ENCODE measurements around the gene RBM23.
"Not testable (repeated sequence)": the region's sequence is repeated elsewhere in the genome, so short reads cannot be mapped to it uniquely, and the experiment has no call there.

Gene RBM23

DNA sequence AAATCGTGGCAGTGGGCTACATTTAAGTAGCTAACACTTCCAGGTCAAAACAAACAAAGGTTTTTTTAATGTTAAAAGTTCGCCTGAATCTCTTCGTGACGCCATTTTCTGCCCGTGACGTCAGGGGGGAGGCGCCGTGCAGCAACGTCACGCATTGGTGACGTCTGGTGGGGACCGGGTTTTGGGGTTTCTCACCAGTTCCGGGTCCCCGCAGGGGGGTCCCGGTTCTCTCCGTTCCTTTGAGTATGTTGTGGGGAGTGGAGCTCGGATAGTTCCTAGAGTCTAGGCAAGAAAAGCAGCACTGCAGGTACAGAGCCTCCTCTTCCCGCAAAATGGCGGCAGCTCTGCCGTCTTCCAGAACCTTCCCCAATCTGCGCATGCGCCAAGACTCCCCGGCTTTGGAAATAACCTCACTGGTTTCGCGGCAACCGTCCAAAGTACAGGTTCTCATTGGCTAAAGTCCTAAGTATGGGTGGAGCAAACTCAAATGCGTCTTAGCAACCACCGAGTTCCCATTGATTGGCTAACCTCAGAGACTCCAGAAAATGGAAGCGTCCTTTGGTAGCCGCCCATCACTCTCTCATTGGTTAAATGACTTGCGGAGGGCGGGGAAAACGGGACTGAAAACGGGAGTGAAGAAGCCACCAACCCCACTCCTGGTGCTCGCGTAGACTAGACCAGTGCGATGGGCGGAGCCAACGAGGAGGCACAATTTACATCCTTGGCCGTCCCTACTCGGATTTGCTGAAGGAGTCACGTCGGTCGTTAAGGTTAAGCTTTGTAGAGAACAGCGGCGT is at the start of gene RBM23:
Gene RBM23 (minus strand): TSS at position 346 of the 797 bp plus-strand sequence.
- peak; percentile 99 to 100 for DNase-seq

DNA sequence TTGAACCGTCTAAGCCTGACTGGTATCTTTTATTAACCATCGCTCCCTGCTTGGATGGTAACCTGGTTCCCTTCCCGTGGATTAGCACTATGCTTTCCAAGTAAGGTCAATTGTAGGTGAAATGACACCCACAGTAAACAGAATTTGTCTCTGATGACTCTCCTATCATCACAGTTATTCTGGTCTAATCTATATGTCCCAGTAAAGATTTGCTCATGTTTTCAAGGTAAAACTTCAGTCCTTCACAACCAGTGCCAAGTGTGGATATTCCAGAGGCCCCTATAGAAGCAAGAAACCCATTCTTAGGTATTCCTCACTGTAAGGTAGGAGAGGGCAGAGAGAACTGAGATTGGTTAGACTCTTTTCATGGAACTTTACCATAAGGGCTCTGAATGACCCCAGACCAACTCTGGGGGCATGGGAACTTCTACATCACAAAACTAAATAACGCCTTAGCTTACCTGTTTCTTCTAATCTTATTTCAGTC is 47.9 kb upstream of the RBM23 start:
- no peak for DNase-seq

DNA sequence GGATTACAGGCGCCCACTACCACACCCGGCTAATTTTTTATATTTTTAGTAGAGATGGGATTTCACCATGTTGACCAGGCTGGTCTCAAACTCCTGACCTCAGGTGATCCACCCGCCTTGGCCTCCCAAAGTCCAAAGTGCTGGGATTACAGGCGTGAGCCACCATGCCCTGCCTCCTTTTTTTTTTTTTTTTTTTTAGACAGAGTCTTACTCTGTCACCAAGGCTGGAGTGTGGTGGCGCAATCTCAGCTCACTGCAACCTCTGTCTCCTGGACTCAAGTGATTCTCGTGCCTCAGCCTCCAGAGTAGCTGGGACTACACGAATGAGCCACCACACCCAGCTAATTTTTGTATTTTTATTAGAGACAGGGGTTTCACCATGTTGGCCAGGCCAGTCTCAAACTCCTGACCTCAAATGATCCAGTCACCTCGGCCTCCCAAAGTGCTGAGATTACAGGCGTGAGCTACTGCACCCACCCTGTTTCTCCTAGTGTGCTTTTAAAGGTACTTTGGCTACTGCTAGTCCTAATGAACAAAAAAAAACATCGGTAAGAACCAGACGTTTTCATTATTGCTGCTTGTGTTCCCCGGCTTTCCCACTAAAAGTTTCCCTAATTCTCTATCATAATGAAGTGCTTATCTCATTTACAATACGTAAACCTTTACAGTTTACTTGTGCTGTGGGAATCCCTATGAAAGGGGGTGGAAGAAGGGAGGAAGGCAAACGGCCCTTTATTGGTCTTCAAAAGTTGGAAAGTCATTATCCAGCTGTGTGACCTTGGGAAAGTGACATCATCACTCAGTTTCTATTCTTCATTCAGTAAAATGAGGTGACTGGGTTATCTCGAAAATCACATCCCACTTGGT is 47.2 kb upstream of the RBM23 start:
- not testable (repeated sequence) for DNase-seq

DNA sequence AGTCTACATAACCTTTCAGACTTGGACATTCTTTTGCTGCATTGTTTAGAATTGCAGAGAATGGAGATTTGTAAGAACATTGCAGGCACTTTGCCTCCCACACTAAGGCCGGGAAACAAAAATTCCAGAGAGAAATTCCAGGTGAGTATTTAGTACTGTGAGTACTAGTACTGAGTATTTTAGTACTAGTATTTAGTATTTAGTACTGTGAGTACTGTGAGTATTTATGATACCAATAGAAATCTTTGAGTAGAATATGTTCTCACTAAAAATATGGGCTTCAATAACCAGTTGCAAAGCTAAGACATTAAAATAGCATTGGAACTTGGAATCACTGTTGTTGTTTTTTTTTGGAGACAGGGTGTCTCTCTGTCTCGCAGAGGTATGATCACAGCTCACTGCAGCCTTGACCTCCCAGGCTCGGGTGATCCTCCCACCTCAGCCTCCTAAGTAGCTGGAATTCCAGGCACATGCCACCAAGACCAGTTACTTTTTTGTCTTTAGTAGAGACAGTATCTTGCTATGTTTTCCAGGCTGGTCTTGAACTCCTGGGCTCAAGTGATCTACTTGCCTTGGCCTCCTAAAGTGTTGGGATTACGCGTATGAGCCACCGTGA is 43.2 kb upstream of the RBM23 start:
- DNase-seq, result no peak

DNA sequence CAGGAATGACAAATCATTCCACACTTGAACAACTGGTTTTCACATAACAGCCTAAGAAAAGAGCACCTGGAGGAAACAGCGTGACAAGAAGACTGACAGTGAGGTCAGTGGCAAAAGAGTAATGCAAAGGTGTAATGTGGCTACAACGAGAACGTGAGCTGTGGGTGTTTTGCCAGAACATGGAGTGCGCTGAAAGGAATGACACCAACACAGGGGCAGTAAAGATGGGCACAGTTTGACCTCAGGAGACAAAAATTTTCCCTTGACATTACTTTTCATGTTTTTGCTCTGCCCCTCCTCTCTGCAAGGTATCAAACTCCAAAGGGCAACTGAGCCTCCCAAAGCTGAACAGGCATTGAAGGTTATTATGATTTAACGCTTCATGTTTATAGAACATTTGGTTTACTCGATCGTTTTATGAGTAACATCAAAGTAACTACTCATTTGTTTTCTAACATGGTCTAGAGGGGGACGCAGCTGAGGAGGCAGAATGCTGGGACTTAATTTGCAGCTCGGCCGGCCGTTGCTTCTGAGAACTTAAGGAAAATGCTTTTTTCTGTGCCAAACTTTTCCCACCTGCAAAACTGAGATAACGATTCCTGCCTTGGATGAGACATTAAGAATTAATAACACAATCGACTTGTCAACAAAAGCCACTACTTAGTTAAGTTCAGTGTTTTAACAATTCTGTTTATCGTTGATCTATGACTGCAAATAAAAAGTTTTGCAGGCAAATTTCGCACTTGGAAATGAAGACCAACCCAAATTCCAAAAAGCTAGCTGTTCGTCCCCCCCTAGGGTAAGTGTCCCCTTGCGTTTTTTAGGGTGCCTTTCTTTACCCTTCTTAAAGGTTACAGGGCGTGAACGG is 37.0 kb upstream of the RBM23 start:
- no peak for DNase-seq

DNA sequence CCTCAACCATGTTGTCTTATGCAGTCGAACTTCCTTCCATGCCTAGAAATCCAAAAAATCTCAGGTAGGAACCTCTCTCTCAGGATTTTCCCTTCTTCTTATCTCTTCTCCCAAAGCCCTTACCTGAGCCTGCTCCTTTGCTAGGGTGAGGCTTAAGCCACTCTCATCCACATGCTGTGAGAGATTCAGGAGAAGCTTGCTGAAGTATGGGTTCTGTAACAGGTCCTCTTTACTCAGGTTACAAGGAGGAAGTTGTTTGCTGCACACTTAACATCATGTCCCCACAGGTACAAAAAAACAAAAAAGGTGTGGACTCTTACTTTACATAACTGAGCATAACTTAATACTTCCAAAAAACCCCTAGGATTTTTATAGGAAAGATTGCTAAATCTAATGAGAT is 33.5 kb upstream of the RBM23 start:
- DNase-seq, result no peak

DNA sequence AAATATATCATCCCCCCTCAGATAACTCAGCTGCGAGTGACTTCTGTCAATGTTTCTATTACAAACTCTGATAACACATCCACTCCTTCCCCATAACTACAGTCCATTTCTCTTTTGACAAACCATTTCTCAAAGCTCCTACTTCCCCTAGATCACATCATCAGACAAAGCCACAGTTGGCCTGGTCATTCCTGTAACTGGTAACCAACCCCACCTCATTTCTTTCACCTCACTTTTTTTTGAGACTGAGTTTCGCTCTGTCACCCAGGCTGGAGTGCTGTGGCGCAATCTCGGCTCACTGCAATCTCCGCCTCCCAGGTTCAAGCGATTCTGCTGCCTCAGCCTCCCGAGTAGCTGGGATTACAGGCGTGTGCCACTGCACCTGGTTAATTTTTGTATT is 32.8 kb upstream of the RBM23 start:
- not testable (repeated sequence) for DNase-seq

DNA sequence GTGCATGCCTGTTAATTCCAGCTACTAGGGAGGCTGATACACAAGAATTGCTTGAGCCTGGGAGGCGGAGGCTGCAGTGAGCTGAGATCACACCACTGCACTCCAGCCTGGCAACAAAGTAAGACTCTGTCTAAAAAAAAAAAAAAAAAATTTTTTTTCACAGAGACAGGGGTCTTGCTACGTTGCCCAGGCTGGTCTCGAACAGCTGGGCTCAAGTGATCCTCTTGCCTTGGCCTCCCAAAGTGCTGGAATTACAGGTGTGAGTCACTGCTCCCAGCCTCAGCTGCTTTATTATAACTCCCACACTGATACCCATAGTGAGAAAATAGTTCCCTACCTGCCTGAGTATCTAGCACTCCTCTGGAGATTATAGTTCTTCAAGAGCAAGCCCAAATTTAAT is 26.7 kb upstream of the RBM23 start:
- no peak for DNase-seq

DNA sequence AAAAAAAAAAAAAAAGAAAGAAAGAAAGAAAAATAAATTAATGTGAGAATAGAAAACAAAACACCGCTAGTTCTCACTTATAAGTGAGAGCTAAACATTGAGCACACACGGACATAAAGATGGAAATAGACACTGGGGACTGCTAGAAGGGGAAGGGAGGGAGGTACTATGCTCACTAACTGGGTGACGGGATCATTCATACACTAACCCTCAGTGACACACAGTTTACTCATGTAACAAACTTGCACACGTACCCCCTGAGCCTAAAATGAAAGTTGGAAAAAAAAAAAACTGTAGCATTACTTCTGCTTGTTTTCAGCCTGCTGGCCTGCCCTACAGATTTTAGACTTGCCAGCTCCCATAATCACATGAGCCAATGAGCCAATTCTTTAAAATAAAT is 20.7 kb upstream of the RBM23 start:
- DNase-seq, result no peak

DNA sequence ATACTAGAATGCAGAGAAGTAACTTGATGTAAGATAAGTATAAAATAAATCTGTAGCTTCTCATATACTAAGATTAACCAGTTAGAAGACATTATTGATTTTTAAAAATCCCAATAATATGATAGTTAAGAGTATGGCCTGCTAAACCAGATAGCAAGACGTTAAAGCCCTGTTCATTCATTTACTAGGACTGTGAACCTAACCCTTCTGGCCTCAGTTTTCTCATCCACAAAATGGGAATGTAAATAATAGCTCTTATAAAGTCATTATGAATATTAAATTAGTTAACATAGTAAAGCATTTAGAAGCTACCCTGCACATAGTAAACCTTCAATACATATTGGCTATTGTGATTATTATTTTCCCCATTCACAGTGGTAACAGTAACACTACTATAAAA is 16.2 kb upstream of the RBM23 start:
- DNase-seq, result no peak

DNA sequence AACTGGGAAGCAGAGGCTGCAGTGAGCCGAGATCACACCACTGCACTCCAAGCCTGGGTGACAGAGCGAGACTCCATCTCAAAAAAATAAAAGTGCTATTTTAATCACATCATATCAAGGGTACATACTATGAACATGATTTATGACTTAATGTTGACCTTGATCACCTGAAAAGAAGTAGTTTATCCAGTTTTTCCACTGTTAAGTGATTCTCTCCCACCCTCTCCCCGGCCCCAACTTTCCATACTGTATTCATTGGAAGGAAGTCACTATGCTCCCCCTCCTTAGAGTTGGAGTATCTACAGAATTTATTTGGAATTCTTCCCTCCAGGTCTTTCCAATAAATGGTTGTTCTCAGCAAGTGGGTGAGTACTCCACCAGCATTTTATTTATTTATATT is 13.2 kb upstream of the RBM23 start:
- no peak for DNase-seq

DNA sequence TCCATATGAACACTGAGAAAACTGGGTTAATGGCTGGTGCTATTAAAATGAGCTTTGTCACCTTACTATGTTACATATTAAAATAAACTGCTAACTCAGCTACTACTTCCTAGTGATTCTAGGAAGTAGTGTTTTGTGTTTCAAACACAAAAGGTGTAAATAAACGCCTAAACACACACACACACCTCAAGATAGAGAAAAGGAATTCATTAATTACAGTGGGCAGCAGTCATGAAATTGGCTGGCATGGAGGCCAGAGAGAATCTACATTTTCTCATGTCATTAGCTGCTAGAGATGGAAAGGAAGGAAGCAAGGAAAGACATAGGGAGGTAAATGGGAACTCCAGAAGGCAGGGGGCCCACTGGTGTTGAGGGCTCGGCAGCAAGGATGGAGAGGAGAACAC is 11.0 kb upstream of the RBM23 start:
- DNase-seq, result no peak

DNA sequence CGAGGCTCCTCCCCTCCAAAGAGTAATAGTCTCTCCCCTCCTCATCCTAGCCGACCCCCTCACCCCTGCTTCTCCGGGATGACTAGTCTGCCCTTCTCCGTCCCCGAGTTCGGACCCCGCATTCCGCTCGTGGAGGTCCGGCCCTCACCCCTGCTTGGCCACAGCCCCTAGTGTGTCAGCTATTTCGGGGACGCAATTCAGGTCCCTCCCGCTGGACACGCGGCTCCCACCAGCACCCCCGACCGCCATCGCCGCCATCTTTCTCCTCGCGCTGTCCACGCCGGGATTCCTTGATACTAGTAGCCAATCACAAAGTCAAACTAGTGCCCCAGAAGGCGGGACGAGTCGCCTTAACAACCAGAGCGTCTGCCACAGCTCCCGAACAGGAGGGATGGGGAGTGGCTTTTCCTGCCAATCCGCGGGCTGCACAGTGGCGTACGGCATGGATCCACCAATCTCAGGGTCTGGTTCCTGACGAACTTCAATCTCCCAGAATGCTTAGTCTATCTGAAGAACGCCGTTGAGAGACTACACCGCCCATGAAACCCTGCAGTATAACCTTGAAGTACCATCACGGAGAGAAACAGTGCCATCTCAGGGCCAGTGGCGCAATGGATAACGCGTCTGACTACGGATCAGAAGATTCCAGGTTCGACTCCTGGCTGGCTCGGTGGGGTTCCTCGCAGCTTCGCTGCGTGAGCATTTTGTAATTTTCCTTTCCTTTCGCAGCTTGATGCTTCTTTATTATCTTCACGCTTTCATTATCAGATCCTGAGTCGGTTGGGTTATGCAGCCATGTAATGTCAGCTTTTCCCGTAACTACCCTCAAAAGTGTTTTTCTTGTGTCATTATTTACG is 10.4 kb upstream of the RBM23 start, which contains the start of gene PRMT5:
Gene PRMT5 (minus strand): TSS at position 273 of the 857 bp plus-strand sequence. CDS start 15 bp downstream, at position 258.
- DNase-seq, result peak; percentile 96 to 98

DNA sequence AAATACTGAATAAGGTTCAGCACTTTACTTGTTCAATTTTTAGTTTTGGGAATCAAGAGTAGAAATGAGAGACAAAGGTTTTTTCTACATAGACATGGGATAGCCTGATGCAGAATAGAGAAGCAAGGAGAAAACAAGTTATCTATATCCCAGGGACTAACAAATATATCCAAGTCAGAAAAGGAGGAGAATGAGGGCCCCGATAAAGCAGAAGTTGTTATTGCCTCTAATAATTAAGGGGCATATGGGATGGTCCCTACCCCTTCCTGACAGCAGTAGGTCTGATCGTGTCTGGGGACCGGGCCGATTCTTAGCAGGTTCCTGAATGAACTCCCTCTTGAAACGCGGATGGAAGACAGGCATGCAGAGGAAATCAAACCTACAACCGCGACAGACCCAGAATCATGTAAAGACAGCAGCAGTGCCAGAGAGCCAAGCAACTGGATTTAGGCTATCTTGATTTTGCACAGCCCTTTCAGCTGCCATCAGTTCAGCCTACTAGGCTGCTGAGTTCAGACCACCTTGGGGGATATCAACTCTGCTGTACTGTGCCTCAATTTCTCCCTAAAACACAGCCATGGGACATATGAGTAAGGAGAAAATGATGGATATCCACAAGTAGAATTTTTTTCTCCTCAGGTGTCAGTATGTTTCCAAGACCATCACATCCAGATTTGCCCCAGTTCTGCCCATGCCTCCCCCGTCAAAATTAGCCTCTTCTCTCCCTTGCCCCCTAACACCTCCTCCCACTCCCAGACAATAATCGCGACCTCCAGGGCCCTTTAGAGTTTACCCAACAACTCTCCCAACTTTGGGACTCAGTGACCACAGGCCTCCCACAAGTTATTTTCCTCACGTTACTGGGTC is 9.5 kb upstream of the RBM23 start:
- DNase-seq, result peak in 1 of 2 experiments; percentile 7

DNA sequence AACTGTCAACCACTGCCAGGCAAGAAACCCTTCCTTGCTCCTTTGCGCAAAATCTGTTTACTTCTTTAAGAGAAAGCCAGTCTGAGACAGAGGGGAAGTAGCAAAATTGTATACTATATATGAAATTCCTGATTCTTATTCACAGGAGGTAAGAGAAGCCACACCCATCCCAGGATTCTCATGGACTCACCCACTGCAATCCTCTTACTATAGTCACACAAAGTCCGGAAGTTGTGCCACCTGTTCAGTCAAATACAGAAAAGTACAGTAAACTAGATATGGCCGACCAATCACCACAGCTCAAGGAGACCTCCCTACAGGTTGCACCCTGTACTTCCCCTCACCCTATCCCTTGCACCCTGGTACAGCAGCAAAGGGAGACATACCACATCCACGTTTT is 7.4 kb upstream of the RBM23 start:
- no peak for DNase-seq

DNA sequence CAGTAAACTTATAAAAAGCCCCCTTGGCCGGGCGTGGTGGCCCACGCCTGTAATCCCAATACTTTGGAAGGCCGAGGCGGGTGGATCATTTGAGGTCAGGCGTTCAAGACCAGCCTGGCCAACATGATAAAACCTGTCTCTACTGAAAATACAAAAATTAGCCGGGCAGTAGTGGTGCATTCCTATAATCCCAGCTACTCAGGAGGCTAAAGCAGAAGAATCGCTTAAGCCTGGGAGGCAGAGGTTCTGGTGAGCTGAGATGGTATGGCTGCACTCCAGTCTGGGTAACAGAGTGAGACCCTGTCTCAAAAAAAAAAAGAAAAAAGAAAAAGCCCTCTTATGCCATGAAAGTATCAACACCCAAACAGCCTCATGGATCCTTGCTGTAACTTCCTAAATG is 6.6 kb upstream of the RBM23 start:
- DNase-seq, result no peak

DNA sequence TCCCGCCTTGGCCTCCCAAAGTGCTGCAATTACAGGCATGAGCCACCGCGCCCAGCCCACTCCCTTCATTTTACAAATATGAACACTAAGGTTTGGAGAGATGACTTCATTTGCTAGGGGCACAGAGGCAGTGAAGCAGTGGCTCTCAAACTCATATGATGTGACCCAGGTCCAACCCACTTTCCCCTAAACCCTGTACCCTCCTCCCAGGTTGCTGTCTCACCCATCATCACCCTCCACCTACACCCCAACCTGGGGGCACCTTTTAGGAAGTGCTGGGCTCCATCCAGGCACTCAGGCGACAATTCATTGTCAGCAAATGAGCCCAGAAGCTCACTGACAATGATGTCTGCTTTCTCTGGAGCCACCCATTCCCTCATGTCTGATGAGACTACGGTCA is 4.8 kb upstream of the RBM23 start:
- DNase-seq, result no peak

DNA sequence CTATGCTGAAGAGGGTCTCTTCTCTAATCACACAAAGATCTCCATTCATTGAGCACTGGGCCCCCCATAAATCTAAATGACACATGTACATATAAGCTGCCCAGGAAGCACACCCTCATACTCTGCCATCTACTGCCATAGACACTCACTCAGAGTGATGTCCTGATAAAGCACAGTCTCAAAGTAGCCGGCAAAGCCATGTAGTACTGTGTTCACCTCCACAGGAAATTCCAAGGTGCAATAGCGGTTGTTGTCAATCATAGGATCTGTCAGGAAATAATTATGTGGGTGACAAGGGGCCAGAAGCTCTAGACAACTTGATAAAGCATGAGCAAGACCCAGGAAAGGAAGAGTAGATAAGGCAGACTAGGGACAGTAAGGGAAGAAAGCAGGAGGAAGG is 3.3 kb upstream of the RBM23 start:
- DNase-seq, result no peak

DNA sequence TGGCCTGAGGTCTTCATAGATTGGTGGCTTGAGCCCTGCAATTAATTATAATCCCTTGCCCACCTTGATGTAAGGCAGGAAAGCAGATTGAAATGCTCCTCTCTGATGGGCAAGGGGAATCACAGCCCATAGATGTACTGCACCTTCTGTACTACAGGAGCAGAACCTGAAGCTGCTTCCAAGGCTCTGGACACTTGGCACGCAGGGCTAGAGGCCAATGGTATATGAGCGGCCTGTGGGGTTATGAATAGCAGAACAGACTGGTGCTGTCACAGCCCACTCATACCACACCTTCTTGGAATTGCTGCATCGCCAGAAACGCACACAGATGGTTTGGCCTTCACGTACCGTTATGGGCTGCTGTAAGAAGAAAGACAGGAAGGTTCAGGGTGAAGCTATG is 1.7 kb upstream of the RBM23 start:
- no peak for DNase-seq

DNA sequence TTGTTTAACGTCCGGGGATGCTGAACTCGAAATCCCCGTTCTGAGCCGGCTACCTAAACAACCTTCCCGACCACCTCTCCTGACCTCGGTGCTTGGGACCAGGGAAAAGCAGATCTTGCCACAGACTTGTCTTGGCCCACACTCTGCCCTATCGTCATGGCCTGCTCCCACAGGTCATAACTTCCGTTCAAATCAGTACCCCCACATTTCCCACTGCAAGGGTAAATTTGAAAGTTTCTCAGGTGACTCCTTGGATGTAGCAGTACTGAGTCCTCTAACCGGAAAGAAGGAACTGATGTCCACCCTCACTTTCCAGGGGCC is 612 bp upstream of the RBM23 start:
- DNase-seq, result no peak
